Neural crest cell (in vitro differentiated cells): Measurements from ENCODE around the gene FOSL2. TPM values are rescaled to one million over a fixed set of nuclear protein-coding genes. Genes with fewer than 3 reads are reported as not detected.

Source experiments
- DNase-seq: peaks from one replicate; pipeline ENCODE4 v3.0.0; 2021; ENCODE audit warnings: low read depth, mixed read lengths, low spot score
- H3K27ac Mint-ChIP-seq: one replicate; pipeline ENCODE4 v1.8.0; 2021; ENCODE audit warnings: mild to moderate bottlenecking, mixed read lengths; ENCODE audit not compliant: unreplicated experiment
- H3K27me3 Mint-ChIP-seq: 2 replicates; pipeline ENCODE4 v1.8.0; 2021; ENCODE audit warnings: low read depth, mild to moderate bottlenecking, mixed read lengths
- H3K36me3 Mint-ChIP-seq: 2 replicates; pipeline ENCODE4 v1.8.0; 2021; ENCODE audit warnings: low read depth, mild to moderate bottlenecking, mixed read lengths
- H3K4me1 Mint-ChIP-seq: 2 replicates; pipeline ENCODE4 v1.8.0; 2021; ENCODE audit warnings: mixed read lengths
- H3K4me3 Mint-ChIP-seq: one replicate; pipeline ENCODE4 v1.8.0; 2021; ENCODE audit warnings: mild to moderate bottlenecking, mixed read lengths
- H3K9me3 Mint-ChIP-seq: 2 replicates; pipeline ENCODE4 v1.8.0; 2021; ENCODE audit warnings: mixed read lengths
- CTCF ChIP-seq: fragments of 200-600 bp; sonication (generic); conservative IDR thresholded peaks from 2 replicates; pipeline ENCODE4 v1.5.0; 2021; ENCODE audit warnings: antibody characterized with exemption, mild to moderate bottlenecking
- total RNA-seq: library from RNA; stranded (reverse); gene quantifications from 2 replicates; pipeline ENCODE4 v1.2.1, GENCODE V29; 2021

The FOSL2 gene
- total RNA-seq, 1 donor from 2014 or later: 2.9 TPM

GRCh38 chr2:28431741-28432140 lies 39.1 kb downstream of the FOSL2 start:
- no peak overlapping the region for H3K4me3 Mint-ChIP-seq
- no peaks in the 10 kb centered on the region for H3K4me1 Mint-ChIP-seq
- DNase-seq: no peak
- peaks cover 9% of the 10 kb centered on the region for H3K9me3 Mint-ChIP-seq
- no peaks in the 10 kb centered on the region for H3K36me3 Mint-ChIP-seq
- no peaks in the 10 kb centered on the region for H3K27me3 Mint-ChIP-seq
- TF ChIP-seq CTCF: no peak
- no peak overlapping the region for H3K27ac Mint-ChIP-seq

GRCh38 chr2:28432362-28432761 lies 39.7 kb downstream of the FOSL2 start:
- DNase-seq: no peak
- Mint-ChIP-seq H3K36me3 (no peaks in the 10 kb centered on the region), H3K27me3 (no peaks in the 10 kb centered on the region), H3K27ac (no peak overlapping the region), H3K9me3 (peaks cover 9% of the 10 kb centered on the region), H3K4me3 (no peak overlapping the region), H3K4me1 (no peaks in the 10 kb centered on the region)
- no peak for TF ChIP-seq CTCF

- Mint-ChIP-seq H3K27ac (no peak overlapping the region), H3K36me3 (no peaks in the 10 kb centered on the region), H3K9me3 (peaks cover 9% of the 10 kb centered on the region), H3K4me1 (no peaks in the 10 kb centered on the region), H3K27me3 (no peaks in the 10 kb centered on the region), H3K4me3 (no peak overlapping the region)
- no peak for DNase-seq
- no peak for TF ChIP-seq CTCF
Measured at GRCh38 chr2:28433215-28433614, 40.6 kb downstream of the FOSL2 start.

- no peak for TF ChIP-seq CTCF
Measured at GRCh38 chr2:28433935-28434599, 41.4 kb downstream of the FOSL2 start.

GRCh38 chr2:28434600-28434989 lies 41.9 kb downstream of the FOSL2 start:
- Mint-ChIP-seq H3K27me3 (no peaks in the 10 kb centered on the region), H3K4me3 (no peak overlapping the region), H3K27ac (no peak overlapping the region), H3K4me1 (no peaks in the 10 kb centered on the region), H3K36me3 (no peaks in the 10 kb centered on the region), H3K9me3 (peaks cover 9% of the 10 kb centered on the region)
- no peak for DNase-seq
- TF ChIP-seq CTCF: no peak

More at GRCh38 chr2:28433935-28434599, 41.4 kb downstream of the FOSL2 start:
- peaks cover 9% of the 10 kb centered on the region for H3K9me3 Mint-ChIP-seq
- no peaks in the 10 kb centered on the region for H3K36me3 Mint-ChIP-seq
- H3K4me3 Mint-ChIP-seq: no peak overlapping the region
- DNase-seq: no peak
- no peaks in the 10 kb centered on the region for H3K4me1 Mint-ChIP-seq
- no peak overlapping the region for H3K27ac Mint-ChIP-seq
- no peaks in the 10 kb centered on the region for H3K27me3 Mint-ChIP-seq
